PC-9 (cell line): Measurements from ENCODE around the gene PRR15. TPM values are rescaled to one million over a fixed set of nuclear protein-coding genes. Genes with fewer than 3 reads are reported as not detected.

Experiments
- BruUV-seq: library from RNA; stranded (reverse); fragments of 400-500 nt; replicated peaks from 2 replicates; lab custom pipeline; 2021; lab: Mats Ljungman, UMichigan
- CTCF ChIA-PET: fragments of 300-600 bp; sonication (Branson Sonifier 250); formaldehyde crosslinking; loops from one replicate; lab custom pipeline; 2022; ENCODE audit warnings: antibody characterized with exemption; lab: Charles Lee
- POLR2A ChIA-PET: fragments of 300-600 bp; sonication (Branson Sonifier 250); formaldehyde crosslinking; loops from one replicate; lab custom pipeline; 2022; ENCODE audit warnings: antibody characterized with exemption; ENCODE audit not compliant: unreplicated experiment; lab: Charles Lee
- DNase-seq, 2 experiments: peaks; one replicate each; pipeline versions ENCODE4 v3.0.0 to v3.0.0-alpha.2; 2015 to 2022; ENCODE audit warnings: mixed read lengths in 1 of 2
- H2AFZ ChIP-seq: fragments of 200-600 bp; sonication (generic); 2 replicates; pipeline ENCODE4 v1.8.1; 2017; ENCODE audit warnings: antibody characterized with exemption
- H3F3A ChIP-seq: fragments of 200-600 bp; sonication (generic); 2 replicates; pipeline ENCODE4 v1.8.1; 2017; ENCODE audit warnings: antibody characterized with exemption, mild to moderate bottlenecking, low read depth; ENCODE audit not compliant: insufficient read depth
- H3K27ac ChIP-seq: fragments of 200-600 bp; sonication (generic); 2 replicates; pipeline ENCODE4 v1.6.1; 2016; ENCODE audit warnings: mixed run types
- H3K27me3 ChIP-seq: fragments of 200-600 bp; sonication (generic); 2 replicates; pipeline ENCODE4 v1.6.1; 2016; ENCODE audit warnings: low read depth, mixed run types; ENCODE audit not compliant: insufficient read depth
- H3K36me3 ChIP-seq: fragments of 200-600 bp; sonication (generic); 2 replicates; pipeline ENCODE4 v1.6.1; 2016; ENCODE audit warnings: low read depth, mixed run types
- H3K4me1 ChIP-seq: fragments of 200-600 bp; sonication (generic); replicated peaks from 2 replicates; pipeline ENCODE4 v1.6.1; 2016; ENCODE audit warnings: mixed run types; ENCODE audit not compliant: insufficient read depth
- H3K4me2 ChIP-seq: fragments of 200-600 bp; sonication (generic); 2 replicates; pipeline ENCODE4 v1.6.1; 2017; ENCODE audit warnings: mixed run types
- H3K4me3 ChIP-seq: fragments of 200-600 bp; sonication (generic); 2 replicates; pipeline ENCODE4 v1.6.1; 2016; ENCODE audit warnings: mixed run types
- H3K79me2 ChIP-seq: fragments of 200-600 bp; sonication (generic); 2 replicates; pipeline ENCODE4 v1.6.1; 2017; ENCODE audit warnings: low read depth, mixed run types
- H3K9me2 ChIP-seq: fragments of 200-600 bp; sonication (generic); 2 replicates; pipeline ENCODE4 v1.8.1; 2017; ENCODE audit warnings: mild to moderate bottlenecking; ENCODE audit not compliant: insufficient read depth
- H3K9me3 ChIP-seq: fragments of 200-600 bp; sonication (generic); 2 replicates; pipeline ENCODE4 v1.8.1; 2016; ENCODE audit warnings: low read depth; ENCODE audit not compliant: insufficient read depth
- H4K20me1 ChIP-seq: fragments of 200-600 bp; sonication (generic); 2 replicates; pipeline ENCODE4 v1.8.1; 2017; ENCODE audit not compliant: insufficient read depth
- CTCF ChIP-seq: fragments of 200-600 bp; sonication (generic); conservative IDR thresholded peaks from 2 replicates; pipeline ENCODE4 v1.6.1; 2017; ENCODE audit warnings: mixed run types, antibody characterized with exemption, mild to moderate bottlenecking, moderate library complexity
- EZH2 ChIP-seq: fragments of 200-600 bp; sonication (generic); IDR thresholded peaks from 2 replicates; pipeline ENCODE4 v1.8.0; 2017; ENCODE audit warnings: antibody characterized with exemption, low read depth
- intact Hi-C: fragments of 100-400 bp; cut with micrococcal nuclease; formaldehyde crosslinking; loops from one replicate; pipeline ENCODE4 v1.10.0; 2022; ENCODE audit not compliant: unreplicated experiment
- total RNA-seq: library from RNA; stranded (reverse); gene quantifications from 2 replicates; pipeline ENCODE4 v1.2.3, GENCODE V29; 2021

The PRR15 gene
- total RNA-seq, 1 experiment from 2014 or later: 64.9 TPM

GRCh38 chr7:29572558-29572957 is 8.9 kb downstream of the PRR15 start:
- TF ChIP-seq CTCF (no peak), EZH2 (no peak)
- Histone ChIP-seq H2AFZ (no peak overlapping the region), H3K27ac (no peak overlapping the region), H3K79me2 (peaks cover 11% of the 10 kb centered on the region), H3K36me3 (peaks cover 17% of the 10 kb centered on the region), H4K20me1 (no peaks in the 10 kb centered on the region), H3K4me3 (no peak overlapping the region), H3F3A (peaks cover 31% of the 10 kb centered on the region), H3K27me3 (no peaks in the 10 kb centered on the region), H3K9me2 (no peaks in the 10 kb centered on the region), H3K4me2 (no peak overlapping the region), H3K4me1 (peaks cover 26% of the 10 kb centered on the region), H3K9me3 (peaks cover 44% of the 10 kb centered on the region)
- no TSS peak for BruUV-seq
- ChIA-PET POLR2A (no interaction called here), CTCF (no interaction called here)
- no peak for DNase-seq
- intact Hi-C loops: no loop called here

GRCh38 chr7:29573567-29573966 is 9.9 kb downstream of the PRR15 start:
- TF ChIP-seq CTCF (no peak), EZH2 (no peak)
- Histone ChIP-seq H3K4me1 (peaks cover 16% of the 10 kb centered on the region), H3K27me3 (no peaks in the 10 kb centered on the region), H3K9me2 (no peaks in the 10 kb centered on the region), H3K9me3 (peaks cover 44% of the 10 kb centered on the region), H3K79me2 (peaks cover 1% of the 10 kb centered on the region; the same call in 1 of the 2 replicates), H3K4me3 (no peak overlapping the region), H4K20me1 (no peaks in the 10 kb centered on the region), H3F3A (peaks cover 21% of the 10 kb centered on the region), H3K4me2 (no peak overlapping the region), H2AFZ (no peak overlapping the region), H3K27ac (no peak overlapping the region), H3K36me3 (peaks cover 7% of the 10 kb centered on the region)
- intact Hi-C loops: no loop called here
- no TSS peak for BruUV-seq
- POLR2A ChIA-PET: interaction anchor here (0.5 kb wide), 1 partner anchor 36 kb away, joined by 5 read pairs; no protein-coding TSS in a partner anchor
- DNase-seq: no peak
- CTCF ChIA-PET: no interaction called here

GRCh38 chr7:29574659-29575058 is 11.0 kb downstream of the PRR15 start:
- H3K9me3 ChIP-seq: peaks cover 40% of the 10 kb centered on the region
- H2AFZ ChIP-seq: no peak overlapping the region
- no peaks in the 10 kb centered on the region for H3K27me3 ChIP-seq
- intact Hi-C loops: no loop called here
- no peak for TF ChIP-seq EZH2
- TF ChIP-seq CTCF: no peak
- no peaks in the 10 kb centered on the region for H3K79me2 ChIP-seq
- no peaks in the 10 kb centered on the region for H3K9me2 ChIP-seq
- no peak overlapping the region for H3K4me2 ChIP-seq
- no peak for DNase-seq
- no TSS peak for BruUV-seq
- H4K20me1 ChIP-seq: no peaks in the 10 kb centered on the region
- H3K27ac ChIP-seq: no peak overlapping the region
- no peaks in the 10 kb centered on the region for H3K36me3 ChIP-seq
- peaks cover 5% of the 10 kb centered on the region for H3K4me1 ChIP-seq
- ChIA-PET POLR2A (no interaction called here), CTCF (no interaction called here)
- no peak overlapping the region for H3K4me3 ChIP-seq
- H3F3A ChIP-seq: peaks cover 10% of the 10 kb centered on the region
